NCI-H1092 (cell line): ENCODE data around the gene EIF5AL1.
A peak's percentile ranks its signal among the peaks of the same experiment; 100 is the strongest.
"Not testable (repeated sequence)": the region's sequence is repeated elsewhere in the genome, so short reads cannot be mapped to it uniquely, and the experiment has no call there.

Experiments used
- DNase-seq: peaks from one replicate; lab custom pipeline; 2025; lab: John Stamatoyannopoulos, UW

Gene EIF5AL1

GRCh38 chr10:79487296-79488194, 24.8 kb upstream of the EIF5AL1 start:
- DNase-seq, result peak; percentile 22

GRCh38 chr10:79488336-79488735, 24.0 kb upstream of the EIF5AL1 start:
- DNase-seq, result no peak

GRCh38 chr10:79488870-79489269, 23.5 kb upstream of the EIF5AL1 start:
- no peak for DNase-seq

GRCh38 chr10:79490400-79491142, 21.8 kb upstream of the EIF5AL1 start:
- DNase-seq, result no peak

GRCh38 chr10:79491143-79491835, 21.0 kb upstream of the EIF5AL1 start:
- no peak for DNase-seq

GRCh38 chr10:79492256-79492655, 20.1 kb upstream of the EIF5AL1 start:
- DNase-seq, result no peak

GRCh38 chr10:79492839-79493238, 19.5 kb upstream of the EIF5AL1 start:
- no peak for DNase-seq

GRCh38 chr10:79493806-79494205, 18.5 kb upstream of the EIF5AL1 start:
- no peak for DNase-seq

GRCh38 chr10:79494871-79495705, 17.2 kb upstream of the EIF5AL1 start:
- no peak for DNase-seq

- DNase-seq, result no peak
Measured at GRCh38 chr10:79495791-79496190, 16.5 kb upstream of the EIF5AL1 start.

GRCh38 chr10:79496896-79497295, 15.4 kb upstream of the EIF5AL1 start:
- DNase-seq, result no peak

- DNase-seq, result no peak
Measured at GRCh38 chr10:79498291-79498829, 14.0 kb upstream of the EIF5AL1 start.

GRCh38 chr10:79502561-79503309, 9.6 kb upstream of the EIF5AL1 start:
- no peak for DNase-seq

GRCh38 chr10:79503787-79504186, 8.5 kb upstream of the EIF5AL1 start:
- not testable (repeated sequence) for DNase-seq

GRCh38 chr10:79504483-79504882, 7.8 kb upstream of the EIF5AL1 start:
- DNase-seq, result not testable (repeated sequence)

GRCh38 chr10:79505328-79505727, 7.0 kb upstream of the EIF5AL1 start:
- DNase-seq, result not testable (repeated sequence)

GRCh38 chr10:79505829-79506228, 6.5 kb upstream of the EIF5AL1 start:
- no peak for DNase-seq

- no peak for DNase-seq
Measured at GRCh38 chr10:79507440-79508167, 4.7 kb upstream of the EIF5AL1 start.

- DNase-seq, result not testable (repeated sequence)
Measured at GRCh38 chr10:79508245-79508644, 4.1 kb upstream of the EIF5AL1 start.
